ENCODE data around the gene PSMA4. TPM values are rescaled to one million over a fixed set of nuclear protein-coding genes. Genes with fewer than 3 reads are reported as not detected.

PSMA4 gene
- total RNA-seq, result 260 and 339 TPM in 2 replicates

DNA sequence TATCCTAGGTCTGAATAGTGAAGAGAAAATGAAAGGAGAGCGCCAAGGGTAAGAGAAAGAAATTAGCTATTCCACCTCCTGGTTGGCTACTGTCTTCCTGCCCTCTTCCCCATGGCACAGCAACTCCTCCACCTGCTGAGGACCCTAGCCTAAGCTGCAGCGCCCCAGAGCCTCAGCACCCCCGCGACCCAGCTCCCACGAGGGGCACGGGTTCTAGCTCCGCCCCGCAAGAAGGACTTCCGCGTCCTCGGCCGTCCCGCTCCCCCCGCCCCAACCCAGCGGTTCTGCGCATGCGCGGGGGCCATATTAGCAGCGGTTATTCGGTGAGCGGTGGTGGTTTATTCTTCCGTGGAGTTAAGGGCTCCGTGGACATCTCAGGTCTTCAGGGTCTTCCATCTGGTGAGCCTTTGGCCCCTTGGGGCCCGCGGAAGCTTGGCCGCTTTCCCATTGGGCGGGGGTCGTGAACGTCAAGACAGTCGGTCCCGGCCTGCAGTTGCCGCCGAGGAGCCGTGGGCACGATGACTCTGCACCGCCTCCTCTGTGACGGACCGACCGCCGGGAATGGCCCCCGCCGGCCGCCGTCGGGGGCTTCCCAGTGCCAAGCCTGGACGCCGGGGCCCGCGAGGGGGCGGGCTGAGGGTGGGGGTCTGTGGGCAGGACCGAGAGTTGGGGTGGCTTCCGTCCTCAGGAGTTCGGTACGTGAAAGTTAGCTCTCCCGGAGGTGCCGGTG is at the start of gene PSMA4:
TSS of gene PSMA4 (plus strand) at position 304 of the 730 bp plus-strand sequence. CDS start 1,484 bp downstream, outside the sequence.

DNA sequence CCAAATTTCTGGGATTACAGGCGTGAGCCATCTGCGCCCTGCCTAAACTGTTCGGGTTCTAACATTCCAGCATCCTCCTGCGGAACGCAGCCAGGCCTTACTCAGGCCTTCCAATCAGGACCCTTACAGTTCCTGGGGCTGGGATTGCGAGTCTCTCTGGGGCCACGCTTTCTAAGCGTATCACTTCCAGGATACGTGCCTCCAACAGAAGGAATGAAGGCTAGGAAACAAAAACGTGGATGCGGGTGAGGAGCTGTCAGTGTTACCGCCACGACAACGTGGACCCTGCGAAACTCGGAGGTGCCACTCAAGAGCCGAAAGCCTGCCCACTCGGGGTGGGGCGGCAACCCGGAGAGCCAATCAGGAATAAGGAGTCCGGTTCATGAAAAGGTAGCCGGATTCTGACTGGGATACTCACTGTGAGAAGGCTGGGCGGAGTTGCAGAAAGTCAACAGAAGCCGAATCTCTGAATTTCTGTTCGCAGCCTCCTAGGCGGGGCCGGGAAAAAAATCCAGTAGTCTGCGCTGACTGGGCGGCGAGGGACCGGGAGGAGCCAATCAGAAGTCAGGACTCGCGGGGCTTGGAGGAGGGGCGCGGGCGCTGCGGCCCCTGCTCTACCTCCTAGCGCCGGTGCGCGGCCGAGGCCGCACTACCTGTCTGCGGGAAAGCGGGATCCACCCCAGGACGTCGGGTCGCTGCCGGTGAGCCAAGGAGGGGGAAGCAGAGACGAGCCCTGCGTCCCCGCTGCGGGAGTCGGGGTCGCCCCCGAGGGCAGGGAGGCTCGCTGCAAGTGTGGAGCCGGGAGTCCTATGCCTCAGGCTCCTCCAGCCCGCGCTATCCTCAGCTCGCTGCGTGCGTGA is 33.0 kb upstream of the PSMA4 start, which contains the start of gene HYKK:
TSS of gene HYKK (plus strand) at position 607 of the 860 bp plus-strand sequence. CDS start 5,512 bp downstream, outside the sequence.

DNA sequence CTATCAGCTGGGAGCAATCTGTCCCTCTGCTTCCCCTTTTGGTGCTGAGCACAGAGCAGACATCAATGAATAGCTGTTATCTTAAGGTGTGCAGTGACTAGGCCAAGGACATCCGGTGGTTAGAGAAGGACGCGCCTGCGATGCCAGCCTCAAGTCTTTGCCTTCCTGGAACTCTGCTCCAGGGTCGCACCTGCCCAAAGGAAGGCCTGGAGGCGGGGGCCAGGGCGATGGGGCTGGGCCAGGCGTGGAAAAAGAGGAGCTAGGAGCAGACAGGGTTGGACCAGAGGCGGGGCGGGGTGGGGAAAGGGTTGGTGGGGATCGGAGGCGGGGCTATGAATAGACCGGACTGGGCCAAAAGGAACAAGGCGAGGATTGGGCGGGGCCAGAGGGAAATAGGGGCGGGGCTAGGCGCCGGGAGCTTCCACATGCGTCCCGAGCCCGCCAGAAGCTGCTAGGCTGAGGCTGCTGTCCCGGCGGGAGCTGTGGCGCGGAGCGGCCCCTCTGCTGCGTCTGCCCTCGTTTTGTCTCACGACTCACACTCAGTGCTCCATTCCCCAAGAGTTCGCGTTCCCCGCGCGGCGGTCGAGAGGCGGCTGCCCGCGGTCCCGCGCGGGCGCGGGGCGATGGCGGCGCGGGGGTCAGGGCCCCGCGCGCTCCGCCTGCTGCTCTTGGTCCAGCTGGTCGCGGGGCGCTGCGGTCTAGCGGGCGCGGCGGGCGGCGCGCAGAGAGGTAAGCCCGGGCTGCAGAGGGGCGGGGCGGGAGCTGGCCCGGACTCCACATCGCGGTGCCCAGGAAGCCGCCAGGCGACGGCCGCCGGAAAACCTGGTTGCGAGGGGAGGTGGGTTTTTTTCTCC is 25.1 kb downstream of the PSMA4 start, which contains the start of gene CHRNA5:
TSS of gene CHRNA5 (plus strand) at position 424 of the 854 bp plus-strand sequence. CDS start at position 624, 200 bp downstream.

Small RNAs within 50 kb of the gene (small RNA-seq; reads per million reads assigned to genes)
- not detected for gene AC067863.2

Other genes starting within 250 kb of the PSMA4 start
- gene SKIC8, start 240.8 kb upstream of the PSMA4 start, total RNA-seq, result 58.1 and 63.0 TPM in 2 replicates
- not detected in 2 replicates for gene CRABP1, start 200.1 kb upstream of the PSMA4 start, total RNA-seq
- 45.3 and 76.4 TPM in 2 replicates for gene IREB2, start 102.2 kb upstream of the PSMA4 start, total RNA-seq
- 1.8 and 3.6 TPM in 2 replicates for gene HYKK, start 32.9 kb upstream of the PSMA4 start, total RNA-seq
- 6.0 and 6.9 TPM in 2 replicates for gene CHRNA5, start 25.1 kb downstream of the PSMA4 start, total RNA-seq
- gene CHRNA3, start 80.6 kb downstream of the PSMA4 start, total RNA-seq, result not detected in 2 replicates
- not detected in 2 replicates for gene CHRNB4, start 100.8 kb downstream of the PSMA4 start, total RNA-seq